ENCODE results near the gene TSPYL2.
A peak's percentile ranks its signal among the peaks of the same experiment; 100 is the strongest.

Gene TSPYL2

DNA sequence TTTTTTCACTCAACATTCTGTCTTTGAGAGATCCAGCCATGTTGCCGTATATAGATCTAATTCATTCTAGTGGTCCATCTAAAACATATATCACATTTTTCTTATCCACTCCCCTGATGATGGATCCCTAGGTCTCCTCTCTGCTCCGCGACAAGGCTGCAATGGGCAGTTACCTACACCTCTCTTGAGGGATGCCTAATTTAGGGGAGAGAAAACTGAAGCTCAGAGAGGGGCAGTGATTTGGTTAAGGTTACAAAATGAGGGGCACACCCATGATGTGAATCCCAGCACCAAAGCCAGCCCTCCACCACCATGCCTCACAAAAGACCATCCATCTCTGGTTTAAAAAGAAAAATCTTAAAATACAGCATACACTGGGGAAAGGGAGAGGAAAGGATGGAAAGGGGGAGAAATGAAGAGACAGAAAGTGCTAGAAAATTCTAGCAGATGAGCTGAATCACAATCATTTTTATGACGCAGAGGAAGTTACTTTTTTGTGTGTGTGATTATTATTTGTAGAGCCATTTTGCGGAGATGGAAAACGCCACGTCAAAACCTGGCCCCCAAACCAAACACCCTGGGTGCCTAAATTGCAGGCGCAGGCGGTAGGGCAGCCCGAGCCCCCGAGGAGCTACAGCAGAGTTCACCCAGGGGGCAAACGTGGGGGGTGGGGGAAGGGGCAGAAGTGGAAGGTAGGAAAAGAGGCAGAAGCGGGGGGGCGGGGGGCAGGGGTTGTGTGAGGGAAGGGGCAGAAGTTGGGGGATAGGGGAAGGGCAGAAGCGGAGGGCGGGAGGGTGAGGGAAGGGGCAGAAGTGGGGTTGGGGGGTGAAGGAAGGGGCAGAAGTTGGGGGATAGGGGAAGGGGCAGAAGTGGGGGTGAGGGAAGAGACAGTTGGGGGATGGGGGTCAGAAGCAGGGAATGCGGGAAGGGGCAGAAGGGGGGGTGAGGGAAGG lies 1.3 kb upstream of the TSPYL2 start:
- no peak for DNase-seq

GRCh38 chrX:53082773-53083616 lies 828 bp downstream of the TSPYL2 start:
- DNase-seq: no peak

DNA sequence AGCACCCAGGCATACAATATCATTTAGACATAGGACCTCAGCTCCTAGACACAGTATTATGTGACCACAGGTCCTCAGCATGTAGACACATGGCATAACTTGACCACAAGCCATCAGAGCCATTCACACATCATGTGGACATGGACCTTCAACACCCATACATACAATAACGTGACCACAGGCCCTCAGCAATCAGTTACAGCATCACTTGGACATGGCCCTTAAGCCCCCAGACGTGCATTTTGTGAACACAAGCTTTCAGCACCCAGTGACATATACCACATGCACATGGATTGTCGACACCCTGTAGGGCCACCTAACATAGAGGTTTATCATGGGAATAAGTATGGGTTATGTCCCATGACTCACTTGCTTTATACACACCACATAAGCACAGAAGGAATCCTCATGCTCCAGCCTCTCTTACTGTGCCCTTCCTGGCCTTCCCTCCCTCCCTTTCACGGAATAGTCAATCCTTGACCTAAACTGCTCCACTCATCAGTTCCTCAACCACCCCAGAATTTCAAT lies 1.9 kb downstream of the TSPYL2 start:
- DNase-seq: no peak

- DNase-seq: no peak
Measured at GRCh38 chrX:53084863-53085262, 2.7 kb downstream of the TSPYL2 start.

GRCh38 chrX:53085661-53086229 lies 3.6 kb downstream of the TSPYL2 start:
- DNase-seq: no peak

DNA sequence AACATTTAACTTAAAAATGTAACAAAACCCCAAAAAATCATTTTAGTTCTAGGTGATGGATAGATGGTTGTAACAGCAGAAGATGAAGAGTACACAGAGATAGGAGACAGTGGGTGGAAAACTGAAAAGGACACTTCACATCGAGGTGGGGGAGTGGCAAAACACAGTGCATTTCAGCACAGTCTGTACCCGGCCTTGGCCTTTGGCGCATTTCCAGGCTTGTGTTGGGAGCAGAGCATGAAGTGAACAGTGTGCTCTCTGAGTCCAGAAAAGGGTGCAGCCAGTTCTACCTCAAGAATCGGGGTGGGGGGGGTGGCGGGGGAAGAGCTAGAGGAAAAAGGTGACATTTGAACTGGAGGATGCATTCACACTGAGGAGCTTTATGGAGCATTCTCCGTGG lies 4.3 kb downstream of the TSPYL2 start:
- DNase-seq: no peak

GRCh38 chrX:53087388-53087831 lies 5.2 kb downstream of the TSPYL2 start:
- DNase-seq: peak in 2 of 4 experiments; percentile 25 to 31

GRCh38 chrX:53088136-53088974 lies 6.2 kb downstream of the TSPYL2 start:
- peak in 1 of 4 experiments; percentile 6 for DNase-seq

- peak; percentile 7 to 63 (median 53) for DNase-seq
Measured at GRCh38 chrX:53089224-53089842, 7.2 kb downstream of the TSPYL2 start.

- no peak for DNase-seq
Measured at GRCh38 chrX:53089925-53090324, 7.8 kb downstream of the TSPYL2 start.

- DNase-seq: no peak
Measured at GRCh38 chrX:53091354-53091753, 9.2 kb downstream of the TSPYL2 start.

DNA sequence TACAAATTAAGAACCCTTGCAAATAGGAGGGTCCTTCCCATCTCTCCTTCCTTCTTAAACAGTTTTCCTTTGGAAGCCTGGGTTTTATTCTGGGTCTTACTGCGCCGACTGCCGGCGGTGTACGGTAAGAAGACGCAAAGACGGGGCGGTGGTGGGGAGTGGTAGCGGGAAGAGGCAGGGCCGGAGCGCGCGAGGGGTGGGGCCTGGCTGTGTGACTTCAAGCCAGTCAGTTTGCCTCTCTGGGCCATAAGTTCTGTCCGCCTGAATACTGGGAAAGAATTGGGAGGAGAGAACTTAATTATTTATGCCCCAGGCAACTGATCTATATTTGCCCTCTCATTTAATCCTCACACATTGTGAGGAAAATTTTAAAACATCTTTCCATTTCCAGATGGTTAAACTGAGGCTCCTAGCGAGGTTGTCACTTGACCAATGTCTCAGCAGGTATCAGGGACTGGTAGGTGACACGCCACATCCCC lies 11.0 kb downstream of the TSPYL2 start:
- peak; percentile 72 to 90 (median 81) for DNase-seq

GRCh38 chrX:53093748-53094581 lies 11.8 kb downstream of the TSPYL2 start, which contains the start of gene KANTR:
TSS of gene KANTR (plus strand) at chrX:53094142. CDS start at chrX:53124273, 30,131 bp downstream.
- DNase-seq: peak; percentile 93 to 96 (median 94)

GRCh38 chrX:53094582-53094905 lies 12.4 kb downstream of the TSPYL2 start:
- no peak for DNase-seq

DNA sequence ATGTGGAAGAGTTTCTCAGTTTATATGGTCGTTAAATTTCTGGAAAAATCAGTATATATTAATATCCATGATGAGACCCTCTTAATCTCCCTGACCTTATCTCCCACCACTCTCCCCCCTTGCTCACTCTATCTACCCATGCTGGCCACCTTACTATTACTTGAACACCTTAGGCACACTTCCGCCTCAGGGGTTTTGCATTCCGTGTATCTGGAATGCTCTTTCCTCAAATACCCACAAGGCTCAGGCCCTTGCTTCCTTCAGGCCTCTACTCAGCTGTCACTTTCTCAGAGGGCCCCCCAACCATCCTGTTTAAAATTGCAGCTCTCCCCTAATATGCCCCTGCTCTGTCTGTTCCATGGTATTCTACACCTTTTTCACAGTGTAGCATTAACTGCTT lies 13.6 kb downstream of the TSPYL2 start:
- no peak for DNase-seq

DNA sequence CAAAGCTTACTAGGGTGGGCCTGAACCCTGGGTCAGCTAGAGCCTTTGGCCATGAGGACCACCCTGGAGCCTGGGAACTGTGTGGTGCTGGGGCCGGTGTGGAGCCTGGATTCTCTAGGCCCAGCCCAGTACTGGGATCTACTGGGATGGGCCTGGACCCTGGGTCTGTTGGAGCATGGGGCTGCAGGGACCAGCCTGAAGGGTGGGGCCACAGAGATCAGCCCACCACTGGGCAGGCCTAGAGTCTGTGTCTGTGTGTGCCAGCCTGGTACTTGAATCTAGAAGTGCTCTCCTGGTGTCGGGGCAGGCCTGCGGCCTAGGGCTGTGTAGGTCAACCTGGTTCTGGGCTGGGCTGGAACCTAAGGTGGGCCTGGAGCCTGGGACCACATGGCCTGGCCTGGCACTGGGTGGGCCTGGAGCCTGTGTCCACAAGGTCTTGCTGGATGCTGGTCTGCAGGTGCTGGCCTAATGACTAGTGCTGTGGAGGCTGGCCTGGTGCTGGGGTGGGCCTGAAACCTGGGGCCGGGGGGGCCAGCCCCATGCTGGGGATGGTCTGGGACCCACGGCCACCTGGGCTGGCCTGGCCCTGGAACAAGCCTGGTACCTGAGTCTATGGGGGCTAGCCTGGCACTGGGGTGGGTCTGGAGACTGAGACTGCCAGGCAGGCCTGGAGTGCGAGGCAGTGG lies 32.8 kb downstream of the TSPYL2 start:
- no peak for DNase-seq

- DNase-seq: no peak
Measured at GRCh38 chrX:53115550-53115874, 33.3 kb downstream of the TSPYL2 start.

GRCh38 chrX:53116101-53116500 lies 33.9 kb downstream of the TSPYL2 start:
- no peak for DNase-seq

DNA sequence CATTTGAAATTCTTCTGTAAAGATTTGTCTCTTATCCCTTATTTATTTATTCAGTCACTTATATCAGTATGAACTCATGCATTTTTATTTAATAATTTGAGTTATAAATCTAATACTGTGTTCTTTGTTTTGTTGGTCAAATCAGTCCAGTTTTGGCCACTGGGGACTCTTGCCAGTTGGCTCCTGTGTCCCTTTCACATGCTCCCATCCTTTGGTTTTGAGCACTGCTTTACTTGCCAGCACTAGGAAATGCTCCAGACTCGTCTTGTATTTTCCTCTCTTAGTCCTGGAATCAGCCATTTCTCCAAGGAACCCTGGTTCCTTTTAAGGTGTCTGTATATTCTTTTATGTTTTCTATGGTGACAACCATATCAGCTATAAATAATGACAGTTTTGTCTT lies 39.8 kb downstream of the TSPYL2 start:
- no peak for DNase-seq

DNA sequence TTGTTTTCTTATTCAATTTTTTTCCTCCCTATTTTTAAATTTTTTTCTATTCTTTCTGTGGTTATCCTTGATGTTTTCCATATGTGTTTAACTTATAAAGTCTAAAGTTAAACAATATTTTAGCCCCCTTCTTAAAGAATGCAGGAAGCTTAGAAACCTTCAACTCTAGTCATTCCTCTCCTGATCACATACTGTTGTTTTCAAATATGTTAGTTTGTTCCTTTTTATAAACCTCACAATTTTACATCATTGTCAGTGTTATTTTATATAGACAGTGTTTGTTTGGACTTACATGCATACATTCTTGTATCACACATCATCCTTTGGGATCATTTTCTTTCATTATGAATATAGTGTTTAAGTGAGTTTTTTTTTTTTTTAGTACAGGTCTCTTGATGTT lies 43.3 kb downstream of the TSPYL2 start:
- no peak for DNase-seq
